Bronchial epithelial cell (primary cell): Measurements from ENCODE around the gene ADGRG4. TPM values are rescaled to one million over a fixed set of nuclear protein-coding genes. Genes with fewer than 3 reads are reported as not detected.
"Not testable (repeated sequence)": the region's sequence is repeated elsewhere in the genome, so short reads cannot be mapped to it uniquely, and the experiment has no call there.

Experiments used
- DNase-seq: peaks from one replicate; pipeline ENCODE4 v3.0.0-alpha.2; 2010; ENCODE audit warnings: low read depth
- FAIRE-seq: peaks from 2 replicates; lab custom pipeline; 2011; peaks lifted over from hg19 to GRCh38; lab: Jason Lieb, UNC
- H3K27me3 ChIP-seq: 2 replicates; pipeline ENCODE4 v1.5.1; 2011; ENCODE audit warnings: low read length; ENCODE audit not compliant: control insufficient read depth, insufficient read depth
- H3K36me3 ChIP-seq: 2 replicates; pipeline ENCODE4 v1.5.1; 2011; ENCODE audit warnings: low read length; ENCODE audit not compliant: control insufficient read depth, insufficient read depth
- H3K4me3 ChIP-seq: 2 replicates; pipeline ENCODE4 v1.5.1; 2011; ENCODE audit warnings: mild to moderate bottlenecking, low read depth, low read length, control low read depth
- total RNA-seq: library from RNA; depleted of rRNA; stranded (reverse); fragments of >200 nt; gene quantifications from 2 replicates; pipeline ENCODE4 v1.2.1, GENCODE V29; 2014
- TF ChIP-seq, protein P1 (sequence below): IDR thresholded peaks from 2 replicates; pipeline ENCODE4 v1.5.1; 2011; ENCODE audit warnings: mild to moderate bottlenecking, moderate library complexity, low read length, control low read depth, inconsistent platforms; ENCODE audit not compliant: insufficient read depth, severe bottlenecking

Gene ADGRG4
- total RNA-seq, 1 donor from 2014 or later = not detected

- TF ChIP-seq, protein P1, sequence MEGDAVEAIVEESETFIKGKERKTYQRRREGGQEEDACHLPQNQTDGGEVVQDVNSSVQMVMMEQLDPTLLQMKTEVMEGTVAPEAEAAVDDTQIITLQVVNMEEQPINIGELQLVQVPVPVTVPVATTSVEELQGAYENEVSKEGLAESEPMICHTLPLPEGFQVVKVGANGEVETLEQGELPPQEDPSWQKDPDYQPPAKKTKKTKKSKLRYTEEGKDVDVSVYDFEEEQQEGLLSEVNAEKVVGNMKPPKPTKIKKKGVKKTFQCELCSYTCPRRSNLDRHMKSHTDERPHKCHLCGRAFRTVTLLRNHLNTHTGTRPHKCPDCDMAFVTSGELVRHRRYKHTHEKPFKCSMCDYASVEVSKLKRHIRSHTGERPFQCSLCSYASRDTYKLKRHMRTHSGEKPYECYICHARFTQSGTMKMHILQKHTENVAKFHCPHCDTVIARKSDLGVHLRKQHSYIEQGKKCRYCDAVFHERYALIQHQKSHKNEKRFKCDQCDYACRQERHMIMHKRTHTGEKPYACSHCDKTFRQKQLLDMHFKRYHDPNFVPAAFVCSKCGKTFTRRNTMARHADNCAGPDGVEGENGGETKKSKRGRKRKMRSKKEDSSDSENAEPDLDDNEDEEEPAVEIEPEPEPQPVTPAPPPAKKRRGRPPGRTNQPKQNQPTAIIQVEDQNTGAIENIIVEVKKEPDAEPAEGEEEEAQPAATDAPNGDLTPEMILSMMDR = no peak
- Histone ChIP-seq H3K27me3 (no peaks in the 10 kb centered on the region), H3K4me3 (no peak overlapping the region), H3K36me3 (no peaks in the 10 kb centered on the region)
- FAIRE-seq = no peak
- DNase-seq = no peak
These were observed 120.6 kb downstream of the ADGRG4 start for GRCh38 chrX:136421338-136421737.

DNA sequence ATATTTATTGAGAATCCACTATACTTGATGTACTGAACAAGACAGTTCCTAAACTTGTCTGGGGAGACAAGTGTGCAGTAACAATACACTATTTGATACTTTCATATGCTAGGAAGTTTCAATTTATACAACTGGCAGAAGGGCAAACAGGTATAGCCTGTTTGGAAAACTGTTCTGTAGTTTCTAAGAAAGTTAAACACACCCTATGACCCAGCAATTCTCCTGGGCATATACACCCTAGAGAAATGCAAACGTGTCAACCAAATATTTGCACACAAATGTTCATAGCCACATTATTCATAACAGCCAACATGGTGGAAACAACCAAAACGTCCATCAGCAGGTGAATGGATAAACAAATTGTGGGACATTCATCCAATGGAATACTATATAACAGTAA lies 123.0 kb downstream of the ADGRG4 start:
- peak; percentile 3 for DNase-seq
- Histone ChIP-seq H3K27me3 (no peaks in the 10 kb centered on the region), H3K36me3 (no peaks in the 10 kb centered on the region), H3K4me3 (no peak overlapping the region)
- no peak for FAIRE-seq
- TF ChIP-seq, protein P1 = no peak

DNA sequence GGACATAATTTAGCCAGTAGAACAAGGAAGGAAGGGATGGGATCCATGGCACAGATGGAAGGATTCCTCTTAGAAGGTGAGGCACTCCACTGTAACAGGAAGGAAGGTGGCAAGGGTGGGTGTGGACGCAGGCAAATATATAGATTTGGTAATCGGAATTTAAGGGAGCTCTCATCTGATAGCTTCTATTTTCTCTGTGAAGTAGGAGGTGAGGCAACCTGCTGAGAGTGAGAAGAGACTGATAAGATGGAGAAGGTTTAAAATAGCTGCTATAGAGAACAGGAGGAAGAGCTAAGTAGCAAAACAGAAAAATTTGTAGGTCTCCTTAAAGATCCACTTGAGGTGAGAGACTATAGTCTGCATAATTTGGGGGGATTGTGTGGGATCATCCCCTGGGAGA lies 125.2 kb downstream of the ADGRG4 start:
- H3K36me3 ChIP-seq = no peaks in the 10 kb centered on the region
- H3K4me3 ChIP-seq = no peak overlapping the region
- TF ChIP-seq, protein P1 = no peak
- FAIRE-seq = no peak
- H3K27me3 ChIP-seq = no peaks in the 10 kb centered on the region
- DNase-seq = no peak

DNA sequence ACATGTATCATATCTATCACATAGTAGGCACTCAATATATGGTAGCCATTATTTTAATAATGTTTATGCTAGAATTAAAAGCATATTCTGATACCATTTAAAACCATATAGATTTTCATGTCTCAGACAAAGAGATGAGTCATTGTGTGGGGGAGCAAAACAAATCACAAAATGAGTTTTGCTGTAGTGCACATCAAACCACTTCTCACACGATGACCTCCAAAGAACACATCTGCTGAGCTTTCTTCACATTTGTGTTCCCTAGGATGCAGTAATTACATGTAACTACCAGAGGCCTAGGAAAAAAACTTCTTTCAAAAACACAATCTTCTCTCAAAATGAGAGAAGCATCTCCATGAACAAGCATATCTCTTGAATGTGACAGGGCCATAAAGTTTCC lies 130.9 kb downstream of the ADGRG4 start:
- no peaks in the 10 kb centered on the region for H3K27me3 ChIP-seq
- DNase-seq (no peak), FAIRE-seq (no peak)
- TF ChIP-seq, protein P1 = no peak
- H3K4me3 ChIP-seq = no peak overlapping the region
- H3K36me3 ChIP-seq = no peaks in the 10 kb centered on the region

DNA sequence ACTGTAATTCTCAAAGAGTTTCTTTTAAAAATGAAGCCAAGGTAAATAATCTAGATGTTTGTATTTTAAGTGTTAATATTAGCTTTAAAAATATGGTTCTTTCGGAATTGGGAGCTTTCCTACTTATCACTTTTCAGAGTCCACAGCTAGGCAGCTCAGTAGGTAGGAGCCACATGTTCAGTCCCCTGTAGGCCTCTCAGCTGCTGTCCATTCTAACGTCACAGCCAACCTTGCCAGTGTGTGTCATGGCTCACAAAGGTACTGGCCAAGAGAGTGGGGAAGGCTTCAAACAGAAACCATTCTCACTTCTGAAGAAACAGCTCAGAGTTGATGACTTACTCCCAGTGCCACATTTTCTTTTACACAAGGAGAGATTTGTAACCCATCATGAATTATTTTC lies 137.0 kb downstream of the ADGRG4 start:
- no peaks in the 10 kb centered on the region for H3K27me3 ChIP-seq
- no peaks in the 10 kb centered on the region for H3K36me3 ChIP-seq
- FAIRE-seq = no peak
- DNase-seq = no peak
- no peak overlapping the region for H3K4me3 ChIP-seq
- TF ChIP-seq, protein P1 = no peak

- Histone ChIP-seq H3K27me3 (no peaks in the 10 kb centered on the region), H3K36me3 (no peaks in the 10 kb centered on the region), H3K4me3 (no peak overlapping the region)
- no peak for DNase-seq
- TF ChIP-seq, protein P1 = no peak
- FAIRE-seq = no peak
These were observed 137.4 kb downstream of the ADGRG4 start for GRCh38 chrX:136438192-136438591.

DNA sequence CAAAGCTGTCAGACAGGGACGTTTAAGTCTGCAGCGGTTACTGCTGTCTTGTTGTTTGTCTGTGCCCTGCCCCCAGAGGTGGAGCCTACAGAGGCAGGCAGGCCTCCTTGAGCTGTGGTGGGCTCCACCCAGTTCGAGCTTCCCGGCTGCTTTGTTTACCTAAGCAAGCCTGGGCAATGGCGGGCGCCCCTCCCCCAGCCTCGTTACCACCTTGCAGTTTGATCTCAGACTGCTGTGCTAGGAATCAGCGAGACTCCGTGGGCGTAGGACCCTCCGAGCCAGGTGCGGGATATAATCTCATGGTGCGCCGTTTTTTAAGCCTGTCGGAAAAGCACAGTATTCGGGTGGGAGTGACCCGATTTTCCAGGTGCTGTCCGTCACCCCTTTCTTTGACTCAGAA lies 144.9 kb downstream of the ADGRG4 start:
- FAIRE-seq, H3K36me3 ChIP-seq, H3K27me3 ChIP-seq, DNase-seq, H3K4me3 ChIP-seq: not testable (repeated sequence)
